Right cardiac atrium (tissue), 5 donors: ENCODE results near the gene ETV3. TPM values are rescaled to one million over a fixed set of nuclear protein-coding genes. Genes with fewer than 3 reads are reported as not detected.

Source experiments
- ATAC-seq, 2 donors: fragments of 200-7000 bp; cut with Tn5 transposase; one replicate each; pipeline versions ENCODE4 v1.8.0 to v1.9.1; 2020; ENCODE audit warnings: moderate library complexity in 2 of 2, mild to moderate bottlenecking in 1 of 2
- DNase-seq, 3 donors: peaks; one replicate each; pipeline ENCODE4 v3.0.0-alpha.2; 2020
- H3K27ac ChIP-seq: one replicate; pipeline ENCODE4 v1.5.1; 2013; ENCODE audit warnings: mild to moderate bottlenecking, low read length, control low read depth, moderate library complexity
- H3K27me3 ChIP-seq: one replicate; pipeline ENCODE4 v1.6.1; 2013; ENCODE audit not compliant: control insufficient read depth, insufficient read depth
- H3K4me1 ChIP-seq: one replicate; pipeline ENCODE4 v1.6.1; 2013; ENCODE audit warnings: low read length; ENCODE audit not compliant: control insufficient read depth, insufficient read depth
- H3K4me3 ChIP-seq: one replicate; pipeline ENCODE4 v1.5.1; 2013; ENCODE audit warnings: low read length, control low read depth
- H3K9me3 ChIP-seq: one replicate; pipeline ENCODE4 v1.6.1; 2013; ENCODE audit warnings: low read length; ENCODE audit not compliant: control insufficient read depth
- WGBS: extraction: QIAGEN DNeasy Blood & Tissue Kit; methylation state at CpG from one replicate; pipeline ENCODE4 v1.1.7; 2013; 5-methylcytosine and 5-hydroxymethylcytosine counted together
- intact Hi-C, 4 donors: fragments of 100-400 bp; cut with DNase I; formaldehyde crosslinking; loops; one replicate each; pipeline versions ENCODE4 v1.11.0 to v1.14.0; 2022 to 2023
- polyA plus RNA-seq: library from polyadenylated mRNA; stranded (reverse); fragments of 200-250 nt; gene quantifications from one replicate; pipeline ENCODE4 v1.2.3, GENCODE V29; 2013
- total RNA-seq, 4 donors: library from RNA; stranded (reverse); fragmentation: NEBNext Ultra II Directional; extraction: Animal tissue kit (Norgen Biotek cat#: 25700); gene quantifications; one replicate each; pipeline ENCODE4 v1.2.1, GENCODE V29; 2021
- donor health status: healthy with polysubstance abuse.
- donor health status: DM: no; HTN: yes; CAD: no.
- donor health status: DM: no; HTN: no; CAD: no.
- donor health status: DM: no; HTN: yes; CAD: no; lungs with severe emphysema.
- donor health status: DM: yes; HTN: yes; CAD: no.

Gene ETV3
- total and polyA plus RNA-seq, 5 donors, result 6.5 to 22.9 (median 18.6) TPM

DNA sequence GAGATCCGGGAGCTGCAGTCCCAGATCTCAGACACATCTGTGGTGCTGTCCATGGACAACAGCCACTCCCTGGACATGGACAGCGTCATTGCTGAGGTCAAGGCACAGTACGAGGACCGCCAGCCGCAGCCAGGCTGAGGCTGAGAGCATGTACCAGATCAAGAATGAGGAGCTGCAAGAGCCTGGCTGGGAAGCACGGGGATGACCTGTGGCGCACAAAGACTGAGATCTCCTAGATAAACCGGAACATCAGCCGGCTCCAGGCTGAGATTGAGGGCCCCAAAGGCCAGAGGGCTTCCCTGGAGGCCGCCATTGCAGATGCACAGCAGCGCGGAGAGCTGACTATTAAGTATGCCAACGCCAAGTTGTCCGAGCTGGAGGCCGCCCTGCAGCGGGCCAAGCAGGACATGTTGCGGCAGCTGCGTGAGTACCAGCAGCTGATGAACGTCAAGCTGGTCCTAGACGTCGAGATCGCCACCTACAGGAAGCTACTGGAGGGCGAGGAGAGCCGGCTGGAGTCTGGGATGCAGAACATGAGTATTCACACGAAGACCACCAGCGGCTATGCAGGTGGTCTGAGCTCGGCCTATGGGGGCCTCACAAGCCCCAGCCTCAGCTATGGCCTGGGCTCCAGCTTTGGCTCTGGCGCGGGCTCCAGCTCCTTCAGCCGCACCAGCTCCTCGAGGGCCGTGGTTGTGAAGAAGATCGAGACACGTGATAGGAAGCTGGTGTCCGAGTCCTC is 64.1 kb downstream of the ETV3 start:
- DNase-seq (peak; percentile 79 to 89 (median 87)), ATAC-seq (peak in 1 of 2 donors; percentile 47)
- no peaks in the 10 kb centered on the region for H3K4me1 ChIP-seq
- 24% methylated on average over 34 of the region's 35 CpGs for WGBS
- no peak overlapping the region for H3K4me3 ChIP-seq
- intact Hi-C loops, result loop anchor here in 1 of 4 donors (10.0 kb wide), 1 partner anchor 99 kb away; no protein-coding TSS in a partner anchor
- no peaks in the 10 kb centered on the region for H3K27me3 ChIP-seq
- H3K9me3 ChIP-seq, result no peaks in the 10 kb centered on the region
- no peak overlapping the region for H3K27ac ChIP-seq

Other genes with a start within 250 kb of the ETV3 start
- gene PEAR1, start 244.7 kb downstream of the ETV3 start, total RNA-seq, result 10 to 100 TPM in 1 of 4 donors, 1 to 10 TPM in 3; 6.6 to 10.3 (median 8.5) TPM
- 6.9 TPM for gene PEAR1, start 244.7 kb downstream of the ETV3 start, polyA plus RNA-seq
- gene LRRC71, start 217.8 kb downstream of the ETV3 start, total RNA-seq, result under 1 TPM in 1 of 4 donors, not detected in 3; 0.31 TPM
- gene LRRC71, start 217.8 kb downstream of the ETV3 start, polyA plus RNA-seq, result 0.18 TPM
- gene ARHGEF11, start 92.7 kb downstream of the ETV3 start, total RNA-seq, result 10 to 100 TPM; 29.4 to 34.4 (median 30.1) TPM
- gene ARHGEF11, start 92.7 kb downstream of the ETV3 start, polyA plus RNA-seq, result 19.9 TPM
- gene ETV3L, start 38.6 kb downstream of the ETV3 start, total RNA-seq, result not detected
- gene ETV3L, start 38.6 kb downstream of the ETV3 start, polyA plus RNA-seq, result not detected